Islet precursor cell (in vitro differentiated cells): Measurements from ENCODE around the gene THRA.
"Not testable (repeated sequence)": the region's sequence is repeated elsewhere in the genome, so short reads cannot be mapped to it uniquely, and the experiment has no call there.

Experiments used
- DNase-seq: peaks from one replicate; pipeline ENCODE4 v3.0.0-alpha.2; 2018

THRA gene

GRCh38 chr17:40113110-40113906 is 50.5 kb downstream of the THRA start:
- peak; percentile 97 for DNase-seq

- no peak for DNase-seq
Observed at GRCh38 chr17:40113907-40114245, 51.1 kb downstream of the THRA start.

- DNase-seq, result no peak
Observed at GRCh38 chr17:40115101-40115436, 52.3 kb downstream of the THRA start.

- DNase-seq, result peak; percentile 91
Observed at GRCh38 chr17:40121181-40122135, 58.7 kb downstream of the THRA start, which contains the start of gene MSL1. Gene MSL1 (plus strand): TSS chr17:40121971. CDS start chr17:40122613, 642 bp downstream.

- peak; percentile 86 for DNase-seq
Observed at GRCh38 chr17:40122136-40122998, 59.6 kb downstream of the THRA start.

GRCh38 chr17:40122999-40123810 is 60.4 kb downstream of the THRA start:
- DNase-seq, result peak; percentile 87

- no peak for DNase-seq
Observed at GRCh38 chr17:40123811-40124114, 61.0 kb downstream of the THRA start.

GRCh38 chr17:40124279-40125141 is 61.7 kb downstream of the THRA start:
- peak; percentile 44 for DNase-seq

GRCh38 chr17:40129498-40129897 is 66.7 kb downstream of the THRA start:
- DNase-seq, result no peak

- DNase-seq, result no peak
Observed at GRCh38 chr17:40130352-40131042, 67.7 kb downstream of the THRA start.

- DNase-seq, result no peak
Observed at GRCh38 chr17:40134184-40134583, 71.4 kb downstream of the THRA start.

- no peak for DNase-seq
Observed at GRCh38 chr17:40135817-40136216, 73.1 kb downstream of the THRA start.

GRCh38 chr17:40139566-40140058 is 76.8 kb downstream of the THRA start:
- DNase-seq, result no peak

GRCh38 chr17:40143166-40143565 is 80.4 kb downstream of the THRA start:
- DNase-seq, result not testable (repeated sequence)
